GM12865 (cell line): ENCODE measurements around the gene TENT5C.

Source experiments
- DNase-seq: peaks from one replicate; pipeline ENCODE4 v3.0.0; 2010; ENCODE audit warnings: low read depth
- H3K4me3 ChIP-seq: 2 replicates; pipeline ENCODE4 v1.5.1; 2011; ENCODE audit warnings: mild to moderate bottlenecking, low read depth, low read length, control low read depth
- CTCF ChIP-seq: IDR thresholded peaks from 2 replicates; pipeline ENCODE4 v1.5.1; 2011; ENCODE audit warnings: low read length, control low read depth, low read depth, inconsistent platforms; ENCODE audit not compliant: insufficient read depth; ENCODE audit errors: missing control alignments

TENT5C gene

GRCh38 chr1:117653732-117654492, 48.1 kb downstream of the TENT5C start:
- DNase-seq, result peak; percentile 62
- H3K4me3 ChIP-seq, result no peak overlapping the region
- no peak for TF ChIP-seq CTCF

- no peak for TF ChIP-seq CTCF
- peak; percentile 95 for DNase-seq
- no peak overlapping the region for H3K4me3 ChIP-seq
These were observed 48.8 kb downstream of the TENT5C start for GRCh38 chr1:117654493-117655219.

- TF ChIP-seq CTCF, result no peak
- no peak overlapping the region for H3K4me3 ChIP-seq
- DNase-seq, result no peak
These were observed 49.4 kb downstream of the TENT5C start for GRCh38 chr1:117655220-117655577.

- H3K4me3 ChIP-seq, result no peak overlapping the region
- DNase-seq, result peak; percentile 97
- no peak for TF ChIP-seq CTCF
These were observed 50.4 kb downstream of the TENT5C start for GRCh38 chr1:117656202-117656641.

GRCh38 chr1:117657031-117657430, 51.2 kb downstream of the TENT5C start:
- no peak overlapping the region for H3K4me3 ChIP-seq
- no peak for DNase-seq
- TF ChIP-seq CTCF, result no peak

GRCh38 chr1:117657949-117658660, 52.3 kb downstream of the TENT5C start:
- no peak overlapping the region for H3K4me3 ChIP-seq
- DNase-seq, result no peak
- TF ChIP-seq CTCF, result no peak
